Neural progenitor cell (in vitro differentiated cells): ENCODE data around the gene BGN. TPM values are rescaled to one million over a fixed set of nuclear protein-coding genes. Genes with fewer than 3 reads are reported as not detected.

Experiments
- DNase-seq: peaks from one replicate; pipeline ENCODE4 v3.0.0-alpha.2; 2016; ENCODE audit warnings: low spot score
- H2AFZ ChIP-seq: fragments of 200-600 bp; sonication (generic); replicated peaks from 2 replicates; pipeline ENCODE4 v1.6.1; 2016; ENCODE audit warnings: antibody characterized with exemption
- H3F3A ChIP-seq: fragments of 200-600 bp; sonication (generic); 2 replicates; pipeline ENCODE4 v1.6.1; 2016; ENCODE audit warnings: antibody characterized with exemption, low read depth
- H3K27ac ChIP-seq: fragments of 200-600 bp; sonication (generic); 2 replicates; pipeline ENCODE4 v1.5.1; 2016; ENCODE audit warnings: mild to moderate bottlenecking
- H3K27me3 ChIP-seq: fragments of 200-600 bp; sonication (generic); 2 replicates; pipeline ENCODE4 v1.6.1; 2016; ENCODE audit warnings: mild to moderate bottlenecking, moderate library complexity
- H3K36me3 ChIP-seq: fragments of 200-600 bp; sonication (generic); 2 replicates; pipeline ENCODE4 v1.5.1; 2016
- H3K4me1 ChIP-seq: fragments of 200-600 bp; sonication (generic); 2 replicates; pipeline ENCODE4 v1.6.1; 2016; ENCODE audit warnings: mixed run types
- H3K4me2 ChIP-seq: fragments of 200-600 bp; sonication (generic); 2 replicates; pipeline ENCODE4 v1.6.1; 2016
- H3K4me3 ChIP-seq: fragments of 200-600 bp; sonication (generic); 2 replicates; pipeline ENCODE4 v1.5.1; 2016
- H3K79me2 ChIP-seq: fragments of 200-600 bp; sonication (generic); 2 replicates; pipeline ENCODE4 v1.6.1; 2016; ENCODE audit warnings: low read depth
- H3K9ac ChIP-seq: fragments of 200-600 bp; sonication (generic); 2 replicates; pipeline ENCODE4 v1.6.1; 2016
- H3K9me3 ChIP-seq: fragments of 200-600 bp; sonication (generic); 2 replicates; pipeline ENCODE4 v1.5.1; 2016; ENCODE audit warnings: low read depth
- H4K20me1 ChIP-seq: fragments of 200-600 bp; sonication (generic); 2 replicates; pipeline ENCODE4 v1.6.1; 2016; ENCODE audit warnings: low read depth
- H3K27ac Mint-ChIP-seq: 3 replicates; pipeline ENCODE4 v1.8.0; 2021; ENCODE audit warnings: mixed read lengths
- H3K27me3 Mint-ChIP-seq: 2 replicates; pipeline ENCODE4 v1.8.0; 2022; ENCODE audit warnings: low read depth, mild to moderate bottlenecking, inconsistent platforms, moderate library complexity, mixed read lengths; ENCODE audit not compliant: insufficient read depth
- H3K36me3 Mint-ChIP-seq: 3 replicates; pipeline ENCODE4 v1.8.0; 2021; ENCODE audit warnings: mixed read lengths
- H3K4me1 Mint-ChIP-seq: 3 replicates; pipeline ENCODE4 v1.8.0; 2021; ENCODE audit warnings: mixed read lengths
- H3K4me3 Mint-ChIP-seq: 3 replicates; pipeline ENCODE4 v1.8.0; 2021; ENCODE audit warnings: mild to moderate bottlenecking, moderate library complexity, mixed read lengths
- H3K9me3 Mint-ChIP-seq: 3 replicates; pipeline ENCODE4 v1.8.0; 2020; ENCODE audit warnings: mixed read lengths
- CTCF ChIP-seq: fragments of 200-600 bp; sonication (generic); IDR thresholded peaks from 2 replicates; pipeline ENCODE4 v1.5.1; 2017; ENCODE audit warnings: antibody characterized with exemption, mild to moderate bottlenecking
- EZH2 ChIP-seq: fragments of 200-600 bp; sonication (generic); IDR thresholded peaks from 2 replicates; pipeline ENCODE4 v1.6.1; 2017; ENCODE audit warnings: antibody characterized with exemption, mild to moderate bottlenecking, moderate library complexity
- EZH2phosphoT487 ChIP-seq: fragments of 200-600 bp; sonication (generic); IDR thresholded peaks from 2 replicates; pipeline ENCODE4 v1.6.1; 2017; ENCODE audit warnings: antibody characterized with exemption
- total RNA-seq: library from RNA; depleted of rRNA; stranded (reverse); fragments of >200 nt; gene quantifications from 2 replicates; pipeline ENCODE4 v1.2.3, GENCODE V29; 2015; ENCODE audit warnings: low replicate concordance

BGN gene
- total RNA-seq, 1 donor from 2014 or later = not detected

- Histone ChIP-seq H3K4me2 (no peak overlapping the region), H3K36me3 (no peaks in the 10 kb centered on the region)
- no peak overlapping the region for H3K4me3 Mint-ChIP-seq
Observed at GRCh38 chrX:153491918-153492317, 2.9 kb upstream of the BGN start.

GRCh38 chrX:153492543-153492942, 2.2 kb upstream of the BGN start:
- Histone ChIP-seq H3K4me3 (no peak overlapping the region), H3K27me3 (no peaks in the 10 kb centered on the region), H3K4me1 (peaks cover 7% of the 10 kb centered on the region), H2AFZ (no peak overlapping the region), H3K79me2 (no peaks in the 10 kb centered on the region), H3F3A (no peaks in the 10 kb centered on the region), H3K4me2 (no peak overlapping the region), H3K36me3 (no peaks in the 10 kb centered on the region), H4K20me1 (no peaks in the 10 kb centered on the region), H3K9ac (no peak overlapping the region), H3K27ac (no peak overlapping the region), H3K9me3 (no peaks in the 10 kb centered on the region)
- Mint-ChIP-seq H3K27me3 (peaks cover 7% of the 10 kb centered on the region), H3K4me1 (peaks cover 16% of the 10 kb centered on the region), H3K4me3 (no peak overlapping the region), H3K9me3 (peaks cover 5% of the 10 kb centered on the region), H3K36me3 (no peaks in the 10 kb centered on the region), H3K27ac (no peak overlapping the region)
- no peak for TF ChIP-seq EZH2phosphoT487
- no peak for TF ChIP-seq EZH2
- no peak for TF ChIP-seq CTCF
- DNase-seq = no peak

More at GRCh38 chrX:153491918-153492317, 2.9 kb upstream of the BGN start:
- H3F3A ChIP-seq = no peaks in the 10 kb centered on the region
- H3K9me3 ChIP-seq = no peaks in the 10 kb centered on the region
- no peak for TF ChIP-seq EZH2phosphoT487
- TF ChIP-seq EZH2 = no peak
- TF ChIP-seq CTCF = no peak
- DNase-seq = no peak
- no peak overlapping the region for H3K9ac ChIP-seq
- no peak overlapping the region for H3K27ac ChIP-seq
- no peaks in the 10 kb centered on the region for H4K20me1 ChIP-seq
- H3K4me1 ChIP-seq = peaks cover 7% of the 10 kb centered on the region
- H3K27me3 ChIP-seq = no peaks in the 10 kb centered on the region
- H2AFZ ChIP-seq = no peak overlapping the region
- Mint-ChIP-seq H3K9me3 (peaks cover 5% of the 10 kb centered on the region), H3K27ac (no peak overlapping the region), H3K4me1 (peaks cover 16% of the 10 kb centered on the region), H3K36me3 (no peaks in the 10 kb centered on the region), H3K27me3 (peaks cover 7% of the 10 kb centered on the region)
- no peaks in the 10 kb centered on the region for H3K79me2 ChIP-seq
- no peak overlapping the region for H3K4me3 ChIP-seq

- Mint-ChIP-seq H3K27me3 (peaks cover 10% of the 10 kb centered on the region), H3K36me3 (no peaks in the 10 kb centered on the region), H3K27ac (no peak overlapping the region), H3K4me3 (no peak overlapping the region), H3K4me1 (peaks cover 16% of the 10 kb centered on the region), H3K9me3 (peaks cover 5% of the 10 kb centered on the region)
- Histone ChIP-seq H3K36me3 (no peaks in the 10 kb centered on the region), H3K9me3 (no peaks in the 10 kb centered on the region), H3K79me2 (no peaks in the 10 kb centered on the region), H3K27ac (no peak overlapping the region), H3F3A (no peaks in the 10 kb centered on the region), H2AFZ (no peak overlapping the region), H3K9ac (no peak overlapping the region), H3K27me3 (no peaks in the 10 kb centered on the region), H4K20me1 (no peaks in the 10 kb centered on the region), H3K4me2 (no peak overlapping the region), H3K4me1 (peaks cover 7% of the 10 kb centered on the region), H3K4me3 (no peak overlapping the region)
- no peak for TF ChIP-seq EZH2phosphoT487
- TF ChIP-seq EZH2 = no peak
- TF ChIP-seq CTCF = no peak
- DNase-seq = no peak
Observed at GRCh38 chrX:153493085-153493484, 1.7 kb upstream of the BGN start.
